SU-DHL-6 (cell line): ENCODE results near the gene ZNF630.

Experiments used
- EZH2phosphoT487 ChIP-seq: fragments of 200-600 bp; sonication (generic), shearing (Covaris generic); conservative IDR thresholded peaks from 2 replicates; pipeline ENCODE4 v1.6.1; 2018; ENCODE audit warnings: mild to moderate bottlenecking, antibody characterized with exemption, low read length, moderate library complexity, mixed read lengths
- TF ChIP-seq, protein P1 (sequence below): fragments of 200-600 bp; sonication (generic); IDR thresholded peaks from one replicate; pipeline ENCODE4 v1.5.1; 2017; ENCODE audit warnings: antibody characterized with exemption, mild to moderate bottlenecking, low read length, moderate library complexity; ENCODE audit not compliant: insufficient read depth, poor library complexity, severe bottlenecking

DNA sequence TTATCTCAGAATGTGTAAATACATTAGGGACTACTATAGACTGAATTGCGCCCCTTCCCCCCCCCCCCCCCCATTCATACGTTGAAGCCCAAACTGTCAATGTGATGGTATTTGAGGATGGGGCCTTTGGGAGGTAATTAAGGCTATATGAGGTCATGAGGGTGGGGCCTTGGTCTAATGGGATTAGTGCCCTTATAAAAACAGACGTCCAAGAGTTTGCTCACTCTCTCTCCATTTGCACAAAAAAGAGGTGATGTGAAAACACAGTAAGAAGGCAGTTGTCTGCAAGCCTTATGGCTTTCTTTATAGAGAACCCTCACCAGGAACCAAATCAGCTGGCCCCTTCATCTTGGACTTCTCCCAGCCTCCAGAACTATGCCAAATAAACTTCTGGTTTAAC lies 49.3 kb downstream of the ZNF630 start:
- TF ChIP-seq, protein P1, sequence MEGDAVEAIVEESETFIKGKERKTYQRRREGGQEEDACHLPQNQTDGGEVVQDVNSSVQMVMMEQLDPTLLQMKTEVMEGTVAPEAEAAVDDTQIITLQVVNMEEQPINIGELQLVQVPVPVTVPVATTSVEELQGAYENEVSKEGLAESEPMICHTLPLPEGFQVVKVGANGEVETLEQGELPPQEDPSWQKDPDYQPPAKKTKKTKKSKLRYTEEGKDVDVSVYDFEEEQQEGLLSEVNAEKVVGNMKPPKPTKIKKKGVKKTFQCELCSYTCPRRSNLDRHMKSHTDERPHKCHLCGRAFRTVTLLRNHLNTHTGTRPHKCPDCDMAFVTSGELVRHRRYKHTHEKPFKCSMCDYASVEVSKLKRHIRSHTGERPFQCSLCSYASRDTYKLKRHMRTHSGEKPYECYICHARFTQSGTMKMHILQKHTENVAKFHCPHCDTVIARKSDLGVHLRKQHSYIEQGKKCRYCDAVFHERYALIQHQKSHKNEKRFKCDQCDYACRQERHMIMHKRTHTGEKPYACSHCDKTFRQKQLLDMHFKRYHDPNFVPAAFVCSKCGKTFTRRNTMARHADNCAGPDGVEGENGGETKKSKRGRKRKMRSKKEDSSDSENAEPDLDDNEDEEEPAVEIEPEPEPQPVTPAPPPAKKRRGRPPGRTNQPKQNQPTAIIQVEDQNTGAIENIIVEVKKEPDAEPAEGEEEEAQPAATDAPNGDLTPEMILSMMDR: no peak
- no peak for TF ChIP-seq EZH2phosphoT487
